ENCODE results near the gene MAP4K3.

DNA sequence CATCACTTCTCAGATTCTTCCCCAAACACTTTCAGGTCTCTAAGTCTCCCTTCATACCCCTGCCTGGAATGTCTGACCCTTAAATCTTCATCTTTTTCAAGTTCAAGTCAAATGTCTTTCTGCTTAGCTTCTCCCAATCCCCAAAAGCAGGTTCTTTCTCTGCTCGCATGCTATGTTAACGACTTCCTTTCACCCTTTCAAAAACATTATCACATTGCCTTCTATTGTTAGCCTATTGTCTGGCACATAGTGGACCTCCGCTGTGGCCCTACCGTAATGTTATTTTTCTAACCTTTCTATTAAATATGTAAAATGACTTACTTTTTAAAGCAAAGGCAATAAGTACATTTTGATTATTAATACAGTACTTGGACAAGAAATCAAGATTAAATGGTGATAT lies 195.5 kb downstream of the MAP4K3 start:
- TF ChIP-seq, protein P1, sequence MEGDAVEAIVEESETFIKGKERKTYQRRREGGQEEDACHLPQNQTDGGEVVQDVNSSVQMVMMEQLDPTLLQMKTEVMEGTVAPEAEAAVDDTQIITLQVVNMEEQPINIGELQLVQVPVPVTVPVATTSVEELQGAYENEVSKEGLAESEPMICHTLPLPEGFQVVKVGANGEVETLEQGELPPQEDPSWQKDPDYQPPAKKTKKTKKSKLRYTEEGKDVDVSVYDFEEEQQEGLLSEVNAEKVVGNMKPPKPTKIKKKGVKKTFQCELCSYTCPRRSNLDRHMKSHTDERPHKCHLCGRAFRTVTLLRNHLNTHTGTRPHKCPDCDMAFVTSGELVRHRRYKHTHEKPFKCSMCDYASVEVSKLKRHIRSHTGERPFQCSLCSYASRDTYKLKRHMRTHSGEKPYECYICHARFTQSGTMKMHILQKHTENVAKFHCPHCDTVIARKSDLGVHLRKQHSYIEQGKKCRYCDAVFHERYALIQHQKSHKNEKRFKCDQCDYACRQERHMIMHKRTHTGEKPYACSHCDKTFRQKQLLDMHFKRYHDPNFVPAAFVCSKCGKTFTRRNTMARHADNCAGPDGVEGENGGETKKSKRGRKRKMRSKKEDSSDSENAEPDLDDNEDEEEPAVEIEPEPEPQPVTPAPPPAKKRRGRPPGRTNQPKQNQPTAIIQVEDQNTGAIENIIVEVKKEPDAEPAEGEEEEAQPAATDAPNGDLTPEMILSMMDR (IDR thresholded peaks at IDR 0.05): no peak
- no peak for TF ChIP-seq POLR2A (IDR thresholded peaks at IDR 0.05)

All from thyroid gland (tissue), 4 donors.